NCI-H1930 (cell line): ENCODE results near the gene TNS4.

Experiments
- DNase-seq, 2 experiments: peaks; one replicate each; lab custom pipeline; 2025; lab: John Stamatoyannopoulos, UW

Gene TNS4

GRCh38 chr17:40472733-40473452, 28.5 kb downstream of the TNS4 start:
- no peak for DNase-seq

- DNase-seq: no peak
Observed at GRCh38 chr17:40471846-40472732, 29.3 kb downstream of the TNS4 start.

GRCh38 chr17:40470932-40471828, 30.2 kb downstream of the TNS4 start:
- DNase-seq: no peak

- no peak for DNase-seq
Observed at GRCh38 chr17:40469805-40470675, 31.4 kb downstream of the TNS4 start.

- DNase-seq: no peak
Observed at GRCh38 chr17:40468560-40468959, 32.9 kb downstream of the TNS4 start.

- DNase-seq: no peak
Observed at GRCh38 chr17:40467281-40467867, 34.0 kb downstream of the TNS4 start.

GRCh38 chr17:40466298-40466971, 35.0 kb downstream of the TNS4 start:
- DNase-seq: no peak

- DNase-seq: no peak
Observed at GRCh38 chr17:40464392-40464855, 37.0 kb downstream of the TNS4 start.

GRCh38 chr17:40463122-40463550, 38.3 kb downstream of the TNS4 start:
- no peak for DNase-seq

GRCh38 chr17:40462343-40463121, 38.9 kb downstream of the TNS4 start:
- no peak for DNase-seq

- DNase-seq: no peak
Observed at GRCh38 chr17:40461732-40462342, 39.6 kb downstream of the TNS4 start.

- no peak for DNase-seq
Observed at GRCh38 chr17:40460968-40461731, 40.3 kb downstream of the TNS4 start.

- no peak for DNase-seq
Observed at GRCh38 chr17:40460604-40460967, 40.8 kb downstream of the TNS4 start.

GRCh38 chr17:40459636-40460603, 41.5 kb downstream of the TNS4 start:
- DNase-seq: no peak

GRCh38 chr17:40458851-40459482, 42.5 kb downstream of the TNS4 start:
- no peak for DNase-seq
